SK-N-MC (cell line): Measurements from ENCODE around the gene PA2G4.

ENCODE experiments used
- DNase-seq: peaks from one replicate; pipeline ENCODE4 v3.0.0-alpha.2; 2011; ENCODE audit warnings: low read depth, low spot score
- H3K27ac ChIP-seq: fragments of 200-600 bp; sonication (generic); 2 replicates; pipeline ENCODE4 v1.5.1; 2016; ENCODE audit warnings: mixed run types
- H3K36me3 ChIP-seq: fragments of 200-600 bp; sonication (generic); 2 replicates; pipeline ENCODE4 v1.6.1; 2017; ENCODE audit warnings: antibody characterized with exemption, low read length, mixed read lengths; ENCODE audit not compliant: insufficient read depth
- H3K4me3 ChIP-seq: fragments of 200-600 bp; sonication (generic); 2 replicates; pipeline ENCODE4 v1.5.1; 2016
- H3K9ac ChIP-seq: fragments of 200-600 bp; sonication (generic); 2 replicates; pipeline ENCODE4 v1.8.0; 2017; ENCODE audit warnings: mixed run types, mixed read lengths; ENCODE audit not compliant: insufficient read length
- H3K9me3 ChIP-seq: fragments of 200-600 bp; sonication (generic); 2 replicates; pipeline ENCODE4 v1.6.1; 2017; ENCODE audit warnings: low read depth, mild to moderate bottlenecking, antibody characterized with exemption, low read length, moderate library complexity, mixed read lengths
- EZH2 ChIP-seq: fragments of 200-600 bp; sonication (generic); IDR thresholded peaks from one replicate; pipeline ENCODE4 v1.6.1; 2017; ENCODE audit warnings: antibody characterized with exemption
- FOXP2 ChIP-seq: optimal IDR thresholded peaks from 2 replicates; pipeline ENCODE3; 2011; ENCODE audit warnings: mild to moderate bottlenecking, moderate library complexity; ENCODE audit not compliant: insufficient read depth; ENCODE audit errors: extremely low read length, control extremely low read depth
- POLR2AphosphoS5 ChIP-seq: IDR thresholded peaks from 2 replicates; pipeline ENCODE4 v1.6.1; 2012; ENCODE audit warnings: mild to moderate bottlenecking, low read depth, low read length, borderline replicate concordance

The PA2G4 gene

GRCh38 chr12:56137853-56138571, 33.7 kb downstream of the PA2G4 start:
- H3K36me3 ChIP-seq = peaks cover 74% of the 10 kb centered on the region
- TF ChIP-seq POLR2AphosphoS5 (no peak), EZH2 (no peak), FOXP2 (no peak)
- no peak overlapping the region for H3K4me3 ChIP-seq
- H3K9ac ChIP-seq = no peak overlapping the region
- H3K27ac ChIP-seq = no peak overlapping the region
- H3K9me3 ChIP-seq = no peaks in the 10 kb centered on the region
- DNase-seq = no peak

- no peak for DNase-seq
- Histone ChIP-seq H3K27ac (no peak overlapping the region), H3K9me3 (no peaks in the 10 kb centered on the region), H3K4me3 (no peak overlapping the region), H3K9ac (no peak overlapping the region), H3K36me3 (peaks cover 70% of the 10 kb centered on the region)
- TF ChIP-seq FOXP2 = no peak
- no peak for TF ChIP-seq POLR2AphosphoS5
- TF ChIP-seq EZH2 = no peak
These were observed 37.8 kb downstream of the PA2G4 start for GRCh38 chr12:56141946-56142784.

GRCh38 chr12:56143217-56143616, 38.9 kb downstream of the PA2G4 start:
- no peak for TF ChIP-seq POLR2AphosphoS5
- no peak for TF ChIP-seq FOXP2
- TF ChIP-seq EZH2 = no peak
- H3K36me3 ChIP-seq = peaks cover 60% of the 10 kb centered on the region
- H3K4me3 ChIP-seq = no peak overlapping the region
- H3K9ac ChIP-seq = no peak overlapping the region
- DNase-seq = no peak
- no peak overlapping the region for H3K27ac ChIP-seq
- H3K9me3 ChIP-seq = no peaks in the 10 kb centered on the region

- peaks cover 53% of the 10 kb centered on the region for H3K36me3 ChIP-seq
- H3K4me3 ChIP-seq = no peak overlapping the region
- H3K9me3 ChIP-seq = no peaks in the 10 kb centered on the region
- no peak for DNase-seq
- H3K9ac ChIP-seq = no peak overlapping the region
- no peak for TF ChIP-seq POLR2AphosphoS5
- TF ChIP-seq FOXP2 = no peak
- no peak for TF ChIP-seq EZH2
- no peak overlapping the region for H3K27ac ChIP-seq
These were observed 39.5 kb downstream of the PA2G4 start for GRCh38 chr12:56143870-56144269.

GRCh38 chr12:56145217-56145616, 40.9 kb downstream of the PA2G4 start:
- H3K9me3 ChIP-seq = no peaks in the 10 kb centered on the region
- TF ChIP-seq EZH2 = no peak
- TF ChIP-seq FOXP2 = no peak
- TF ChIP-seq POLR2AphosphoS5 = no peak
- no peak overlapping the region for H3K9ac ChIP-seq
- H3K27ac ChIP-seq = no peak overlapping the region
- H3K36me3 ChIP-seq = peaks cover 42% of the 10 kb centered on the region; the same call in 1 of the 2 replicates
- no peak for DNase-seq
- no peak overlapping the region for H3K4me3 ChIP-seq

- H3K27ac ChIP-seq = peak overlapping the region; percentile 42; the same call in 1 of the 2 replicates
- no peak overlapping the region for H3K4me3 ChIP-seq
- peaks cover 33% of the 10 kb centered on the region; the same call in 1 of the 2 replicates for H3K36me3 ChIP-seq
- TF ChIP-seq FOXP2 (no peak), POLR2AphosphoS5 (peak; percentile 22; the same call in 1 of the 2 replicates), EZH2 (no peak)
- H3K9me3 ChIP-seq = no peaks in the 10 kb centered on the region
- DNase-seq = no peak
- no peak overlapping the region for H3K9ac ChIP-seq
These were observed 42.4 kb downstream of the PA2G4 start for GRCh38 chr12:56146492-56147460.

DNA sequence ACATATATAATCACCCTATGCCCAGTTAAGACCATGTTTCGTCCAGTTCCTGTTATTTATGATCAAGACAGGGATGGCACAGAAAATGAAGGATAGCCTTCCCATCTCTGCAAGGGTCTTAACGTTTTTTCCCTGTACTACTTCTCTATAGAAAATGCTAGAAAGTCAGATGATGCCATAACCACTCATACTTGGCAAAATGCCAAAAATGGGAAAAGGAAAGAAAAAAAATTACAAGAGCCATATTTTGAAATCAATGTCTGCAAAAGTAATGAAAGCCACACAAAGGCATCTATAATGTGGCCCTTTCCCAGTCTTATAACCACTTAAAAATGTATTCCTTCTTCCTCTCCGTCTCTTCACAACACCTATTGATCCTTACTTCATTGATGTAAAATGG, 46.2 kb downstream of the PA2G4 start:
- Histone ChIP-seq H3K4me3 (no peak overlapping the region), H3K9me3 (no peaks in the 10 kb centered on the region), H3K27ac (peak overlapping the region; percentile 84), H3K36me3 (peaks cover 4% of the 10 kb centered on the region), H3K9ac (peak overlapping the region; percentile 13)
- TF ChIP-seq EZH2 (no peak), POLR2AphosphoS5 (no peak), FOXP2 (no peak)
- peak; percentile 66 for DNase-seq
